Mesodermal cell (in vitro differentiated cells): ENCODE results near the gene DNAJC22.

Experiments used
- H3K27ac ChIP-seq: 2 replicates; pipeline ENCODE4 v1.7.0; 2013; ENCODE audit warnings: mild to moderate bottlenecking, low read depth, low read length, moderate library complexity; ENCODE audit not compliant: severe bottlenecking
- H3K36me3 ChIP-seq: 2 replicates; pipeline ENCODE4 v1.7.1; 2013; ENCODE audit warnings: mild to moderate bottlenecking, low read length, moderate library complexity; ENCODE audit not compliant: control insufficient read depth, insufficient read depth
- H3K4me1 ChIP-seq: one replicate; pipeline ENCODE4 v1.7.1; 2013; ENCODE audit warnings: mild to moderate bottlenecking, low read length; ENCODE audit not compliant: insufficient read depth, control insufficient read depth, poor library complexity, severe bottlenecking
- H3K4me3 ChIP-seq: 2 replicates; pipeline ENCODE4 v1.7.0; 2013; ENCODE audit warnings: low read length, control low read depth, mild to moderate bottlenecking; ENCODE audit not compliant: insufficient read depth, poor library complexity, severe bottlenecking; ENCODE audit errors: extremely low read depth
- H3K9me3 ChIP-seq: 2 replicates; pipeline ENCODE4 v1.7.1; 2013; ENCODE audit warnings: mild to moderate bottlenecking, low read length, moderate library complexity; ENCODE audit not compliant: control insufficient read depth
- WGBS, 2 experiments: methylation state at CpG; one replicate each; pipeline ENCODE4 v1.1.5; 2013; ENCODE audit warnings: missing lambda C conversion rate in 2 of 2; ENCODE audit not compliant: insufficient coverage in 2 of 2; 5-methylcytosine and 5-hydroxymethylcytosine counted together

The DNAJC22 gene

DNA sequence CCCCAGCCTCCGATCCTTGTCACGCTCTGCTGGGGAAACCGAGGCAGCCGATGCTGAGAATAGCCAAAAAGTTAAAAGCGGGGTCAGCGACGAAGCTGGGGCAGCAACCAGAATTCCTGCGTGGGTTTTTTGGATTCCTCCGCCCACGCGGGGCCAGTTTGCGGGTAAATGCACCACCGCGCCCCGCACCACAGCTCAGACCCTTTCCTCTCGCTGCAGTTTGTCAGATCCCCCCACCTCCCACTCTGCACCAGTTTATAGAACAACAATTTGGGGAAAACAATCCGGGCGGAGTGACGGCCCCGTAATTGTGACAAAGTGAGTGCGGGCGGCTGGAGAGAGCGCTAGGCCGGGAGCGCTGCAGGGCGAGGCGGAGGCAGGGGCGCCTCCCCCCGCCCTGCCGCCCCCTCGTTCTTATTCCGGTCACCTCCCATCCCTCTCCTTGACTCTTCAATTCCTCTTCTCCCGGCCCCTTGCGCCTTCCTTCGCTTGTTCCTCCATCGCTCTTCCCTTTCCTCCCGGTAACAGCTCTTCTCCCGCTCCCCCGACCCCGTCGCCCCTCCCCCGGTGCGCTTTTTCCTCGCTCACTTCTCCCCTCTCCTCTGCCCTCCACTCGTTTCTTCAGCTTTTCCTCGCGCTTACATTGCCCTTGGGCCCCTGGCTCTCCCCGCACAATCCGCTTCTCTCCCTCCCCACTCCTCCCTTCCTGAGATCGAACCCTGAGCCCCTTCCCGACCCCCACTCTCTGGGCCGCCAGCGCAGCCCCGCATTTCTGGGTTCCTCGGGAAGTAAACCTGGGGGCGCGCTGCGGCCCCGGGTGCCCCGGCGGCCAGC, 646 bp upstream of the DNAJC22 start:
- no peak overlapping the region for H3K27ac ChIP-seq
- no peaks in the 10 kb centered on the region for H3K36me3 ChIP-seq
- WGBS, 2 experiments, result 0 to 1% methylated on average over 22 to 57 of the region's 61 CpGs
- H3K9me3 ChIP-seq, result no peaks in the 10 kb centered on the region
- peaks cover 22% of the 10 kb centered on the region for H3K4me1 ChIP-seq
- peak overlapping the region; percentile 32 for H3K4me3 ChIP-seq

DNA sequence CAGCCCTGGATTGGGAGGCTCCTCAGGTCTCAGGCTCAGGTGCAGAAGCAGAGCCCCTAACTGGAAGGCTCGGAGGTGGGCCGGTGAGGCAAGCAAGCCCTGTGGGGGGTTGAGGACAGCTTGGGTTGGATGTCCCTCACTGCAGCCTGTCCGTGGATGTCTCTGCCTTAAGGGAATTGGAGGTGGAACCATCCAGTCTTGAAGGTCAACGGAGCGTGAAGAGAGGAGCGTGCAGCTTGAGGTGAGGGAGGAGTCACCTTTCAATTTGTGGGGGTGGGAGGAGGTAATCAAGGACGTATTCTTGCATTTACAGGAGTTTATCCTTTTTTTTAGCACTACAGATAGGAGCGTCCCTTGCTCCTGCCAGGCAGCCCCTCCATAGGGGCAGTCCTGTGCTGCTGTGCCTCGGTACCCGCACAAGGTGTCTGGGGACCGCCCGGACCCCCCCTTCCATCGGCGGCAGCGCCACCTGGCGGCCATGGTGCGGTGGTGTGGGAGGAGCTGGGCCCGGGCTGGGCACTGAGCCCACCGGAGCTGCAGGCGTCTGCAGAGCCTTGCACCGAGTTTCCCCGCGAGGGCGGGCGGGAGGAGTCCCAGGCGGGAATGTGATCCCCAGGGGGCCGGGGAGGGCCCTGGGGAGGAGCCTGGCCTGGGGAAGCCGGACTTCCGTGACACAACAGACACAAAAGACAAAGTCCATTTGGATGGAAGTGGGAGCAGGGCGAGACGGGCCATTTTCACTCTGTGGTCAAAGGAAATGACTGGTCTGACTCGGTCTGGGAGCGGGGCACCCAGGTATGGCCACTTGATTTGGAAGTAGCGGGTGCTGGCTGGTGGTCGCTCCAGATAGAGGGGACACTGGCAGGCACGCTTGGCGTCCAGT, 864 bp downstream of the DNAJC22 start:
- Histone ChIP-seq H3K36me3 (no peaks in the 10 kb centered on the region), H3K4me1 (peaks cover 22% of the 10 kb centered on the region), H3K4me3 (no peak overlapping the region), H3K27ac (no peak overlapping the region), H3K9me3 (no peaks in the 10 kb centered on the region)
- WGBS, 2 experiments, result 9 to 20% methylated on average over 22 to 26 of the region's 37 CpGs

DNA sequence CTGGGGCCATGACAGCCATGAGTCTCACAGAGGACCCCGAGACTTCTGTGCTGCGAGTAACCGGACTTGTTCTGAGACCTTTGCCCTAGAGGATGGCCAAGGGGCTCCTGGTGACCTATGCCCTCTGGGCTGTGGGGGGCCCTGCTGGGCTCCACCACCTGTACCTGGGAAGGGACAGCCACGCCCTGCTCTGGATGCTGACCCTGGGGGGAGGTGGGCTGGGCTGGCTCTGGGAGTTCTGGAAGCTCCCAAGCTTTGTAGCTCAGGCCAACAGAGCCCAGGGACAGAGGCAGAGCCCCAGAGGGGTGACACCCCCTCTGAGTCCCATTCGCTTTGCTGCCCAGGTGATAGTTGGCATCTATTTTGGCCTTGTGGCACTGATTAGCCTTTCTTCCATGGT, 2.1 kb downstream of the DNAJC22 start:
- WGBS, 2 experiments, result 95 to 98% methylated on average over 4 to 5 of the region's 5 CpGs
- H3K9me3 ChIP-seq, result no peaks in the 10 kb centered on the region
- H3K27ac ChIP-seq, result no peak overlapping the region
- H3K4me1 ChIP-seq, result peaks cover 22% of the 10 kb centered on the region
- no peaks in the 10 kb centered on the region for H3K36me3 ChIP-seq
- H3K4me3 ChIP-seq, result no peak overlapping the region

DNA sequence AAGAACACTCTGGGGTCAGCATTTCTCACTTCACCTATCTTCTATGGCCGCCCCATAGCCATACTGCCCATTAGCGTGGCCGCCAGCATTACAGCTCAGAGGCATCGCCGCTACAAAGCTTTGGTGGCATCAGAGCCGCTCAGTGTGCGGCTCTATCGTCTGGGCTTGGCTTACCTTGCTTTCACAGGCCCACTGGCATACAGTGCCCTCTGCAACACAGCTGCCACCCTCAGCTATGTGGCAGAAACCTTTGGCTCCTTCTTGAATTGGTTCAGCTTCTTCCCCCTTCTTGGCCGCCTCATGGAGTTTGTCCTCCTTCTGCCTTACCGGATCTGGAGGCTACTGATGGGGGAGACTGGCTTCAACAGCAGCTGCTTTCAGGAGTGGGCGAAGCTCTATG, 2.6 kb downstream of the DNAJC22 start:
- WGBS, 2 experiments, result 94 to 95% methylated on average over 10 of the region's 11 CpGs
- H3K9me3 ChIP-seq, result no peaks in the 10 kb centered on the region
- no peaks in the 10 kb centered on the region for H3K36me3 ChIP-seq
- H3K4me3 ChIP-seq, result no peak overlapping the region
- H3K4me1 ChIP-seq, result peaks cover 22% of the 10 kb centered on the region
- H3K27ac ChIP-seq, result no peak overlapping the region

DNA sequence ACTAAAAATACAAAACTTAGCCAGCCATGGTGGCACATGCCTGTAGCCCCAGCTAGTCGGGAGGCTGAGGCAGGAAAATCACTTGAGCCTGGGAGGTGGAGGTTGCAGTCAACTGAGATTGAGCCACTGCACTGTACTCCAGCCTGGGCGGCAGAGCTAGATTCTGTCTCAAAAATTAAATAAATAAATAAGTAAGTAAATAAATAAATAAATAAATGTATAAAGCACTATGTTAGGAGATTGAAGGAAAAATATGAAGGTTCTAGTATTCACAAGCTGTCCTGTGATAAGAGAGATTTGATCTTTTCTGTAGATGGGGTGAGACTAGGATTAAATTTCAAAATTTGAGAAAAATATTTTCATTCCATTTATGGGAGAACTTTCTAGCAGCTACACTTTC, 5.7 kb downstream of the DNAJC22 start:
- H3K27ac ChIP-seq, result no peak overlapping the region
- no peak overlapping the region for H3K4me3 ChIP-seq
- H3K4me1 ChIP-seq, result peaks cover 6% of the 10 kb centered on the region
- H3K9me3 ChIP-seq, result no peaks in the 10 kb centered on the region
- WGBS, 2 experiments, result 88% methylated on average over 1 of the region's 2 CpGs; no CpG with 5 or more reads in 1 of the 2 experiments
- H3K36me3 ChIP-seq, result no peaks in the 10 kb centered on the region

DNA sequence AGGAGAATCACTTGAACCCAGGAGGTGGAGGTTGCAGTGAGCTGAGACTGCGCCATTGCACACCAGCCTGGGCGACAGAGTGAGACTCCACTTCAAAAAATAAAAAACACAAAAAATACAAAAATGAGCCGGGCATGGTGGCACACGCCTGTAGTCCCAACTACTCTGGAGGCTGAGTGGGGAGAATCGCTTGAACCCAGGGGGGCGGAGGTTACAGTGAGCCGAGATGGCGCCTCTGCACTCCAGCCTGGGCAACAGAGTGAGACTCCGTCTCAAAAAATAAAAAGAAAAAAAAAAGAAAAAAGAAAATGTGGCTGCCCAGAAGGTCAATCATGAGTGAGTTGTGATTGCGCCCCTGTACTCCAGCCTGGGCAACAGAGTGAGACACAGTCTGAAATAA, 9.2 kb downstream of the DNAJC22 start:
- Histone ChIP-seq H3K4me1 (no peaks in the 10 kb centered on the region), H3K9me3 (no peaks in the 10 kb centered on the region), H3K36me3 (no peaks in the 10 kb centered on the region), H3K27ac (no peak overlapping the region), H3K4me3 (no peak overlapping the region)
- WGBS, 2 experiments, result 90 to 95% methylated on average over 5 to 8 of the region's 10 CpGs

DNA sequence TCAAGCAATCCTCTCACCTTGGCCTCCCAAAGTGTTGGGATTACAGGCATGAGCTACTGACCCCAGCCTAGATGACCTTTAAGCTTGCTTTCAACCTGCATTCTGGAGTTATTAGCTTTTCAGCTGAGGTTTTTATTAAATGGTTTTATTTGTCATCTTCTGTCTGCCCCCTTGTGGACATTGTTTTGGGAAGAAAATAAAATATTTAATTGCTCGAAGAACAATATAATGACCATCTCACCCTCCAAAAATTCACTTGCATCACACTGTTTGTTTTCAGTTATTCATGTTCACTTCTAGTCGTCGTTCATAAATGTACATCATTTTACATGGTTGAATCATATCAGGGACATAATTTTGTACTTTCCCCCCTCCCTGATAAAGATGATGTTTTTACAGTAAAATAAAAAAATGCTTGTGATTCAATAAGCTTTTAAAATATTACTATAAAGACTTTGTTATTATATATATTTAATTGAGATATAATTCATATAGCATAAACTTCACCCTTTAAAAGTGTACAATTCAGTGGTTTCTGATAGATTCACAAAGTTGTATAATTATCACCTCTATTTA, 10.5 kb downstream of the DNAJC22 start:
- H3K4me1 ChIP-seq, result no peaks in the 10 kb centered on the region
- H3K9me3 ChIP-seq, result no peaks in the 10 kb centered on the region
- no CpG with 5 or more reads among the region's 3 CpGs for WGBS, 2 experiments
- H3K27ac ChIP-seq, result no peak overlapping the region
- no peaks in the 10 kb centered on the region for H3K36me3 ChIP-seq
- H3K4me3 ChIP-seq, result no peak overlapping the region

DNA sequence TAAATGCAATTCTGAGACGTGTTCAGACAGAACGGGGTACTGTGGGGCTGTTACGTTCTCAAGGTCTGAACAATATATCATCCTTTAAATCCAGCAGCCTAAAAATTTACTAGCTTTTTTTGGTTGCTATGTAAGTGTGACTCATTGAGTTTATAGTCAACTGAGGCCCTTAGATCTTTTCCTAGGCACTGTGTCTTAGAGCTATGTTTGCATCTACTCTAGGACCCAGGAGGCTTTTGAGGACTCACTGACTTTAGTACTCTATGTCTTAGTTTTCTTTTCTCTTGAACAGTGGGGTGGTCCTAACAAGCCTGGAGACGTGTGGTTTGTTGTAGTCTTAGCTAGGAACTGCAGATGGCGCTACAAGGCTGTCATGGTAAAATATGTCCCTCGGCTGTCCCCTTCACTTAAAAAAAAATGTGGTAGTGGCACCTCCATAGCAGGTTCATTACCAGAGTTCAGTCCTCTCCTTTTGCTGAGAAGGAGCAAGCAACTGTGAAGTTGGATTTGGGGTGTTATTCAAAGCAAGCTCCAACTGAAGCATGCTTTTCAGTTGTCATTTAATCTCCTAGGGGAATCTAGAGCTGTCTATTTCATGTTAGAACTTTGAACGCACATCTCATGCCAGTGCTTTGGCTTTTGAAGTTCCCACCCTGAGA, 11.9 kb downstream of the DNAJC22 start:
- 33 to 100% methylated on average over 1 to 3 of the region's 7 CpGs for WGBS, 2 experiments
- Histone ChIP-seq H3K36me3 (no peaks in the 10 kb centered on the region), H3K4me1 (no peaks in the 10 kb centered on the region), H3K27ac (no peak overlapping the region), H3K9me3 (no peaks in the 10 kb centered on the region), H3K4me3 (no peak overlapping the region)

DNA sequence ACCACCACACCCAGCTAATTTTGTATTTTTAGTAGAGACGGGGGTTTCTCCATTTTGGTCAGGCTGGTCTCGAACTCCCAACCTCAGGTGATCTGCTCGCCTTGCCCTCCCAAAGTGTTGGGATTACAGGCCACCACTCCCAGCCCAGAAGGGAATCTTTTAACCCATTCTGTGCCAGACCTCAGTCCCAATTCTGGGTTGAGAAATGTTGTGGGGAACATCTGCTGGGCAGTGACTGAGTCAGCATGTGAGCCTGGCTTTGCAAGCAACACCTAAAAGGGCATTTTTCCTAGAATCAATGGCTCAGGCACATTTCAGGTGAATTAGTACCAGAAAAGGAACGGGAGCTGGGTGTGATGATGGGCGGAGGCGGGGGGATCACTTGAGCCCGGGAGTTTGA, 13.0 kb downstream of the DNAJC22 start:
- 81 to 83% methylated on average over 4 of the region's 7 CpGs for WGBS, 2 experiments
- no peaks in the 10 kb centered on the region for H3K36me3 ChIP-seq
- H3K27ac ChIP-seq, result no peak overlapping the region
- H3K4me3 ChIP-seq, result no peak overlapping the region
- no peaks in the 10 kb centered on the region for H3K9me3 ChIP-seq
- H3K4me1 ChIP-seq, result no peaks in the 10 kb centered on the region

DNA sequence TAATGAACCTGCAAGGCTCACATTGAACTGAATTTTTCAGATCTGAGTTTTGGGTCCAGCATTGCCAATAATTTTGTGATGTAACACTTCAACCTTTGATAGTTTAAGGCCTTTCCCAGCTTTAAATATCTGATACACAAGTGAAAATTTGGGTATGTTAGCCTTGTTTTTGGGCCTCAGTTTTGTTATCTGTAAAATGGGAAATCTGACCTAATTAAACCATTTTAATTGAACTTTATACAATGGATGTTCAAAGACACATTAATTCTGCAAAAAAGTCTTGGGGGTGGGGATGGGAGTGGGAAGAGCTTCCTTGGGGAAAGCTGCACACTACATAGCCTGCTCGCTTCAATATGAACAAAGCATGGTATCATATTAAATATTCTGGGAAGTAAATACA, 15.4 kb downstream of the DNAJC22 start:
- H3K27ac ChIP-seq, result no peak overlapping the region
- no CpG with 5 or more reads among the region's 1 CpG for WGBS, 2 experiments
- no peaks in the 10 kb centered on the region for H3K36me3 ChIP-seq
- H3K9me3 ChIP-seq, result no peaks in the 10 kb centered on the region
- no peak overlapping the region for H3K4me3 ChIP-seq
- no peaks in the 10 kb centered on the region for H3K4me1 ChIP-seq
